GM18909 (cell line): ENCODE results near the gene HOXA11.

Source experiments
- ATAC-seq: cut with Tn5 transposase; IDR thresholded peaks from one replicate; pipeline ENCODE4 v1.9.1; 2021; ENCODE audit warnings: mild to moderate bottlenecking; ENCODE audit not compliant: unreplicated experiment, poor library complexity

The HOXA11 gene

GRCh38 chr7:27182285-27182841, 2.7 kb downstream of the HOXA11 start:
- no peak for ATAC-seq

GRCh38 chr7:27181795-27182275, 3.2 kb downstream of the HOXA11 start:
- ATAC-seq = no peak

GRCh38 chr7:27180431-27181420, 4.3 kb downstream of the HOXA11 start:
- ATAC-seq = no peak

- no peak for ATAC-seq
These were observed 5.3 kb downstream of the HOXA11 start for GRCh38 chr7:27179503-27180430.

- no peak for ATAC-seq
These were observed 6.0 kb downstream of the HOXA11 start for GRCh38 chr7:27179030-27179429.

GRCh38 chr7:27178366-27178765, 6.7 kb downstream of the HOXA11 start:
- ATAC-seq = no peak

- ATAC-seq = no peak
These were observed 7.2 kb downstream of the HOXA11 start for GRCh38 chr7:27177795-27178320.

- ATAC-seq = no peak
These were observed 7.9 kb downstream of the HOXA11 start for GRCh38 chr7:27176962-27177794.

GRCh38 chr7:27176524-27176845, 8.5 kb downstream of the HOXA11 start:
- ATAC-seq = no peak

- no peak for ATAC-seq
These were observed 9.2 kb downstream of the HOXA11 start for GRCh38 chr7:27175626-27176523.

- no peak for ATAC-seq
These were observed 10.0 kb downstream of the HOXA11 start for GRCh38 chr7:27174874-27175625.

- no peak for ATAC-seq
These were observed 10.8 kb downstream of the HOXA11 start, which contains the start of gene HOXA10 for GRCh38 chr7:27173956-27174873. HOXA10 (minus strand) TSS chr7:27174320; CDS start chr7:27174306, 14 bp downstream.

GRCh38 chr7:27173511-27173955, 11.5 kb downstream of the HOXA11 start:
- no peak for ATAC-seq

- ATAC-seq = no peak
These were observed 12.1 kb downstream of the HOXA11 start for GRCh38 chr7:27172823-27173510.

- ATAC-seq = no peak
These were observed 12.7 kb downstream of the HOXA11 start for GRCh38 chr7:27172315-27172774.
